ENCODE results near the gene CSMD2.

CSMD2 gene

DNA sequence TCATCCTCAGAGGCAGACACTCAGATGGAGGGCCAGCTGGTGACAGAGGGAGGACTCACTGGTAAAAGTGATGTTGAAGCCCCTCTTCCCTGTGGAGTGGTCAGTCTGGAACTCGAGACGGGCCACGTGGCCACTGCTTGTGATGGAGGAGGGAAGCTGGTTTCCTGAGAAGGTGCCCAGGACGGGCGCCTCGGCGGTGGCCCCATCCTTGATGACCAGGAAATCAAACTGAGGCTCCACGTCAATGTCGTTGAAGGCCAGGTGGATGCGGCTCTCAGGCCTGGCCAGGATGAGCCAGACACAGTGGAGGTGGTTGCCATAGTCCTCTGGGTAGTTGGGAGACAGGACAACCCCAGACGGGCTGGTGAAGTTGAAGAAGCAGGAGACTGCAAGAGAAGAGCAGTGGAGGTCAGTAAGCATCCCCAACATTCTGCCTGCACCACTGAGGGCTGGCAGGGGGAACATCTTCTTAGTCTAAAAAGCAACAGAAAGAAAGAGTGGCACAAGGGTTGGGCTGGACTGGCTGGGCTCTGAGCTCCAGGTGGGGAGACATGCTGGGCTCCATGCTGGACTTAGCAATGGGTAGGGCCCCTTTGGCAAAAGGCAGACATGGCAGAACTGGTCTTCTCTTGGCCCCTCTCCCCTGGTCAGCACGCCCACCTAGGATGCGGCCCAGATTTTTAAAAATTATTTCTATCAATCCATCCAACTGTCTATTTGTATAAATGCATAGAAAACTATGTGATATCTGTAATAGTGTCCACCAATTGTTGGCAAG, 421.6 kb downstream of the CSMD2 start:
- DNase-seq (ENCODE audit: low spot score), result no peak

DNA sequence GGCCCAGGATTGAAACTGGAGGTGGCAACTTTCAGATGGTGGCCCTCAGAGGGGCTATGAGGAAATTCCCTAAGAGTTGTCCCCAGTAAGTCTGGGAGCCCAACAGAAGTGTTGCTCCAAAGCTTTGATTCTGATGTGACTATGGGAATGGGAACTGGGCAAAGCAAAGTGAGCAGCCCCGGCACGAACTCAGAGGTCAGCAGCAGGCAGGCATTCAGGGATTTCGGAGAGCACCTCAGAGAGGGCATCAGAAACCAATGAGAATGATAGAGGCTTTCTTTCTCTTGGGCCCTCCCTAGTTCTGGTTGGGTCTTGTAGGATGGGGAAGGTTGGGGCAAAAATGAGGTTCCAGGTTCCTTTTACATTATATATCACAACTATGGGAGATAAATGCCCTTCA, 422.4 kb downstream of the CSMD2 start:
- no peak for DNase-seq (ENCODE audit: low spot score)

DNA sequence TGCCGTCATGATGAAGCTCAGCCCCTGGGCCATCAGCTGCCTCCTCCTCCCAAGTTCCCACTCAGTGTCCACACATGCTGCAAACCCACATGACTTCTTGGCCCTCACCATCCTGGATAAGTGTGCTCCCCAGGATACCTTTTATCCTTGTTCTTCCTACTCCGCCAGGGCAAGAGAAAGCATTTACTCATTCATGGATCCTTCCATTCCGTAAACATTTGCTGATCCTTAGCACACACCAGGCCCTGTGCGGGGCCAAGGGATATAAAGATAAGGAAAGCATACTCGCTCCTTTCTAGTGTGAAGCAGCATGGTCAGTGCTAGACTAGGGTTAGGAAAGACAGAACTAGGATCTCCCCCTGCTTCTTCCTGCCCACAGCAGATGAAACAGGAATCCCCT, 423.3 kb downstream of the CSMD2 start:
- DNase-seq (ENCODE audit: low spot score), result no peak

DNA sequence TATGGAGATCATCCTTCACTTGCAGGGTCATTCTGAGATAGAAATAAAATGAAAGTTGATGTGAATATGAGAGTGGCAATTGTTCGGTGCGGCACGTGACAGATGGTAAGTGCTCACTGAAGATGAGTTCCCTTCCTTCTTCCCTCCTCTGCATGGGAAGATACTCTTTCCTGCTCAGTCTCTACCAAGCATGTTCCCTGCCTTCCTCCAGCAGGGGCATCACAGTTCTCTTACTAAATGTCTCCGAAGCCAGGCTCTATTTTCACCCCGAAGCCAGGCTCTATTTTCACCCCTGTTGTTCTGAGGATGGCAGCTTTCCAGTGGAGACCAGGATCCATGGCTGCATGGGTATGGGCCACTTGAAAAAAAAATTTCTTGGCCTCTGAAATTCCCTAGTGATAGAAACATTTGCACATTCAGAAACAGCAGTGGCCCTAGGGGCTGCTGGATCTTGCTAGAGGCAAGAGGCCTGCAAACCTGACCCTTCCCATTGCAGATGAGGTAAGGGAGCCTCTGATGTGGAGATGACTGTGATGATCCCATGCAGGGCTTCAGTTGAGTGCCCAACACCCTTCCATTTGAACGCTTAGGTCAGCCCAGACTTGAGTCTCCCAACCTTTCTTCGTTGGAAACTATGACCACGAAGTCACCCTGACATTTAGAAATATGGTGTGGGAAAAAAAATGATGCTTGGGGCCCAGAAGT, 424.8 kb downstream of the CSMD2 start:
- DNase-seq (ENCODE audit: low spot score), result no peak

DNA sequence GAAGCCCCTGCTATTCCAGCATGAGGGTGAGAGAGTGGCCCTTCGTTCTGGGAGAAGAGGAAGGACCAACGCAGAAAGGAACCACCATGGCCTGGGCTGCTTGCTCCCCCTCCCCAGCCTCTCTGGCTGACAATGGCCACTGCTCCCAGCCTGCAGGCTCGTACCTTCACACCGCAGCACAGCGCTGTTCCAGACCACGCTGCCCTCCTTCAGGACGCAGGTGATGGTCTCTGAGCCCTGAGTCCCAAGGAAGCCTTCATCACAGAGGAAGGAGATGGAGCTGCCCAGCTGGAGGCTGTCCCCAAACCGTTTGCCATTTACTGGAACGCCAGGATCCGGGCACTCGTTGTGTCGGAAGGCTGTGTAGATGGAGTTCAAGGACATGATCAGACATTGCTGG, 426.1 kb downstream of the CSMD2 start:
- no peak for DNase-seq (ENCODE audit: low spot score)

DNA sequence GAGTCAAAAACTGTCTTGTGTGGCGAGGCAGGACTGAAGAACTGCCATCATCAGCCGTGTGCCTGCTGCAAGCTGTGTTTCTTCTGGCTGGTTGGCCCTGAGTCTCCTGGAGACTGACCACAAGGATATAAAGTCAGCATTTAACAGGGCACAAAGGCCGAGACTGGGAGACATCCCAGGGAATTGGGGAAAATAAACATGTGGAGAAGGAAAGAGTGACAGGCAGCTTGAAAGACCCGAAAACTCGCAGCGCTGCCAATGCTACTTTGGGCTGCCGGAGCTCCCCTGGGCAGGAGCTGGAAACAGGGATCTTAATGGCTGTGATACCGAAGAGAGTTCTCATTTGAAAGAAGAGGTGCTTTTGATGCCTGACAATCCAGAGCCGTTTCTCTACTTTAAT, 426.5 kb downstream of the CSMD2 start:
- no peak for DNase-seq (ENCODE audit: low spot score)

DNA sequence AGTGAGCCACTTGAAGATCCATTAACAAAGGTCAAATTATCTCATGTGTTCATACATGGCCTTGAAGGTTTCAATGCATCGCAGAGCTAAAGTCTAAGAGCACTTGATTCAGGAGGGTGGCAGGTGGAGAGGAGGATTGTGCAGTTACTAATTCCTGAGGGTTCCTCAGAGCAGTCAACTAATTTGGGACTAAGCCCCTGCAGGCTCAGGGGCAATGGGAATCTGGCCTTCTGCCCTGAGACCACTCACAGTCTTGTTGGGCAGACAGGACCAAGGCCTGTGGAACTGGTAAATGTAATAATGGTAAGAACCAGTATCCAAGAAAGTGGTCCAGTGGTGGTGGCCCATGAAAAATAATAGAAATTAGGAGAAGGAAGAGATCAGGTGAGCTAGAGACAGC, 428.5 kb downstream of the CSMD2 start:
- DNase-seq (ENCODE audit: low spot score), result no peak

DNA sequence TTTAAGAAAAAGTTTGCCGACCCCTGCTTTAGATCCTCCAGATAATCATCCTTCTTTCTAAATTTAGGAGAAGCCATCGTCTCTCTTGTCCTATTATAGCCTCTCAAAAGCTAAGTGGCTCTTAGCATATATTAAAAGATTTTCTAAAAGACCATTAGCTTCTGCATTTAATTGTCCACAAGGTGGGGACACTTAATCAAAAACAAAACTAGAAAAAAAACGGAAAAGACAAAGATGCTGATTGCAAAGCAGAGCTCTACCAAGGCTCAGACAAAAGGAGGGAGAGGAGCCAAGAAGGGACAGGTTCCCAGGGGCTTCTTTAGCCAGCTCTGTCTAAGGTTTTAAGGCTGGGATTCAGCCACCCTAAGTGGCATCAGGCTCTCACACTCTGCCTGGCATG, 429.4 kb downstream of the CSMD2 start:
- no peak for DNase-seq (ENCODE audit: low spot score)

DNA sequence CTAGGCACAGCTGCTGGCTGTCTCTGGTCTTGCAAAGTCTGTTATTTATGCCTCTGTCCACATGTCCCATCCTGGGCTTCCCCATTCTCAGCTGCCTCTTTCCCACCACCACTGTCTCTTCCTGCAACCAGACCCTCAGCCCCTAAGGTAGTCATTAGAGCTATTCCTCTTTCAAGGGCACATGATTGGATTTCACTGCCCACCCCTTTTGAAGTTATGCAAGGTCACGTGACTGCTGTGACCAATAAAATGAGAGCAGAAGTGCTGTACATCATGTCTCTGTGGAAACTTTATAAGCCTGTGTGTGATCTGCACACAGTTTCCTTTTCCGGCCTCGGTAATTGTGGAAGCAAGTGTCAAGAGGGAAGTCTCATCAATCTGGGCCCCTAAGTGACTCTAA, 437.7 kb downstream of the CSMD2 start:
- no peak for DNase-seq (ENCODE audit: low spot score)

DNA sequence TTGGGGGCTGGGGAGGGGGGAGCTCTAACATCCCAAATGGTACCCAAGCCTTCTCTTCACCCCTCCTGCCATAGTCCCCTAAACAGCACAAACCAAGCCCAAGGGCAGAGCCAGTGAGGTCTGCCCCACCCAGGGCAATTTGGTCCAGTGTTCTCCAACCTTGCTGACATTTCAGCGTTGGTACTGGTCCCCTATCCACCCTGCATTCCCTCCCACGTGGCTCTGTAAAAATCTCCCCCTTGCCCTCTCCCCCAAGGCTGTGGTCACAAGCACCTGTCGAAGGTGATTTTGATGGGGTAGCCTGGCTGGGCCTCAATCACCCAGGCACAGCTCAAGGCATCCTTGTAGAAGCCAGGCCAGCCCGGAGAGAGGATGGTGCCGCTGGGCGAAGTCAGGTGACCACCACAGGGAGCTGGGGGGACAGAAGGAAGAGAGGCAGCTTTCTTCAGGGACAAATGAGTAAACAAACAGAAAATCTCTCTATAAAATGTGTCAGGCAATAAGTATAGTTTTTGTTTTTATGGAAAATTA, 438.7 kb downstream of the CSMD2 start:
- no peak for DNase-seq (ENCODE audit: low spot score)

DNA sequence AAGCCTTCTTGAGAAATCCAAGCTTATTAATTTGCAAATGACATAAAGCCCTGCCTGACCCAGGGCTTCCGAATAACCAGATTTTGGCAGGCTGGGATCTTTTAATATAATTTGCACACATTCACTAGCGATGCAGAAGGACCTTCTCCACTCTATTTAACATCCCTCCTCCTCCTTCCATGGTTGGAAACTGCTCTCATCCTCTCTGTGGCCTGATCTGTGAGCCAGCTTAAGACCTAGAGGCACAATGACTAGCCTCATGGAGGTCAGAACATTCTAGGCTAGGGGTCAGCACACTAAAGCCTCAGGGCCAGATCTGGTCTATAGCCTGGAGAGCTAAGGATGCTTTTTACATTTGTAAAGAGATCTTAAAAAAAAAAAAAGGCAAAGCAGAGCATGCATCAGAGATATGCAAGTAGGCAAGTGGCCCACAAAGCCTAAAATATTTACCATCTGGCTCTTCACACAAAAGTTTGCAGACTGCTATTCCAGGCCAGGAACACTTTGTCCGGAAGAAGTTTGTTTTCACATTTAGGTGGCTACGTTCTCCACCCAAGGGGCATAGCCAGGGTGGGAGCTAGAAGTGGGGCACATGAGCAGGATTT, 439.4 kb downstream of the CSMD2 start:
- DNase-seq (ENCODE audit: low spot score), result no peak

DNA sequence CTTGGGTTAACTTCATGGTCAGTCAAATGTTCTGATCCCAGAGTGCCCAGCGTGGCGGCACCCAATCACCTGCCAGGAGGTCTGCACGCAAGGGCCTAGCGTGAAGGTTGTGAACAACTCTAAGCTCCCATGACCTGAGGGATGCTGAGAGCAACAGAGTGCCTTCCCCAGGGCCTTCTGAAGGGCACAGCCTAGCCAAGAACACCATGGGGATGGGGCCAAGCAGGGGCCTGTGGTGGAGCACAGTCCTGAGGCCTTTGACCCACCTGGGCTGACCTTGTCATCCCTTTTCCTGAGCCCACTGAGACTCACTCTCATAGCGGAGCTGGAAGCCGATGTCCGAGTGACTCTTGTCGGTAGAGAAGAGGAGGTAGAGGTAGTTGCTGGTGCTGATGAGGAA, 440.0 kb downstream of the CSMD2 start:
- no peak for DNase-seq (ENCODE audit: low spot score)

DNA sequence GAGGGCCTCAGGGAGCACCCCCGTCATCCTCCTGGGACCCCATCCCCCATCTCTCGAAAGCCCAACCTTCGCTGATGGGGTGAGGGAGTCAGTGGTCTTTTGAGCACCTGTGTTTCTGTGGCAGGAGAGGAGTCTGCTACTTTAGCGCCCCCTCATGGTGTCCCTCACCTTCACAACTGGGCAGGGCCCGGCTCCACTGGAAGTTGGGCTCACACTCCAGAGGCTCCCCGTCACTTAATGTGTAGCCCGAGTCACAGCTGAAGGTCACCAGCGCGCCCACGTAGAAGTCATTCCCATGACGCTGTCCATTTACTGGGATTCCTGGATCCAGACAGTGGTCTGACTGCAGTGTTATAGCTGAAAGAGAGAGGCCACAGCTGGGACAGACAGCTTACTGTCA, 440.7 kb downstream of the CSMD2 start:
- DNase-seq (ENCODE audit: low spot score), result no peak

DNA sequence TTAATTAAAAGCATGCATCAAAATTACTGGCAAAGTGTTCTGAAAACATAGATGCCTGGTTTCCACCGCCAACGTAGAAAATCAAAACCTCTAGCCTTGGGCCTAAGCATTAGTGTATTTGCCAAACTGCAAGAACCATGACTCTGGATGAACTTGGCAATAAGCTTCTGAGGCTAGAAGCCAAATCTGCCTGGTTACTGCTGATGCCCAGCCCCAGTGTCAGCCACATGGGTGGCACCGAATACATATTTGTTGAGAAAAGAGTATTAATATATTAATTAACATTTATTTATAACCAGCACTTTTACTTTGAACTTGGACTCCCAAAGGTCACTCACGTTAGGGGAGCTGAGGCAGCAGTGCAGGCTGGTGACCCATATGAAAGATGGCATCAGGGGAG, 441.8 kb downstream of the CSMD2 start:
- no peak for DNase-seq (ENCODE audit: low spot score)

DNA sequence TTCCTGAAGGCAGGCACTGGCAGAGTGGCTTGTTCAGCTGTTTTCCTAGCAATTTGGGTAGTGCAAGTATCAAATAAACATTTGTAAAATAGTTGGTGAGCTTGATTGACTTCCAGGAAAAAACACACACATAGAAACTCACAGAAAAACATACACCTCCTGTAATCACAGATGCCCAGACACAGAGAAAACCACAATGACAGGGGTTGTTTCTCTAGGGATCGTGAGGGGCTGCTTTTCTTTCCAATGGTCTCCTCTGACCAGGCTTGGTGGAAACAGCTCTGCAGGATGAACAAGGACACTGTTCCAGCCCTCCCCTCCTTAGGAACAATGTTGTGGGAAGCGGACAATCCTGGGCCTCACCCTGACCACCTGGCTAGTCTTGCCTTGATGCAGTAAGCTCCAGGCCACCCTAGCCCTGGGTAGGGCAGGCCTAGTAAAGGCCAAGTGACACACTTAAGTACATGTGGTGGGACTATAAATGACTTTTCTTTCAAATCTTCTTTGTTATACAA, 443.7 kb downstream of the CSMD2 start:
- DNase-seq (ENCODE audit: low spot score), result no peak

DNA sequence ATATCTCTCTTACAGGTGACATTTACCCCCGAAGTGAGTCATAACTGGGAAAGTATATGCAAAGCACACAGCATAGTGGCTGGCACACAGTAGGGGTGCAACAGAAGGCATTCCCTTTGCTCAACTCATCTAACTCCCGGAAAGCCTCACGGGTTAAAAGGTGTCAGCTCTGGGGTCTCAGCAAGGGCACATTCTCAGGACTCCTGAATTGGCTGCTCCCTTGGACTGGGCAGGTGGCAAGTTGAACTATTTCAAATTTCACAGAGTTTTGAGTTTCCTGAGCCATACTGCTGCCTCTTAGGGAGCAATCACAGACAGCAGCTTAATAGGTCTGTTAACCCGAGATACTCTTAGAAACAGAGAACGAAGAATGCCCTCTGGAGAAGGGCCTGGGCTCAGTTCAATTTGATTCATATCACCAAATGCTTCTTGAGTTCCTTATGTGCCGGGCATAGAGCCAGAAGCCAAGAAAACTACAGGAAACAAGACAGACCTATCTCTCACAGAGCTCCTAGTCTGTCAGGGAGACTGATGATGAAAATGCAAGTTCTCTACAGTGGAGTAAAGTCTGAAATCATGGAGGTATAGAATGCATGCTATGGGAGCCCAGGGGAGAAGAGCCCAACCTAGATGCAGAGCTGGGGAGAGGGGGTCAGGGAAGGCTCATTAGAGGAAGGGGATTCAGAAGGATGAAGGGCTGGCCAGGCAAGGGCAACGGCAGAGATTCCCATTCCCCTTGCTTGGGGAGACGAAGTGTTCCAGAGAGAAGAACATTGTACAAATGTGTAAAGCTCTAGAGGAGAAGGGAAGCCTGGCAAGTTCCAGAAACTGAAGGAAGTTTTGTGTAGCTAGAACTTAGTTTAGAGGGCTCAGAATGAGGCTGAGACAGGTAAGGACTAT, 445.0 kb downstream of the CSMD2 start:
- no peak for DNase-seq (ENCODE audit: low spot score)

DNA sequence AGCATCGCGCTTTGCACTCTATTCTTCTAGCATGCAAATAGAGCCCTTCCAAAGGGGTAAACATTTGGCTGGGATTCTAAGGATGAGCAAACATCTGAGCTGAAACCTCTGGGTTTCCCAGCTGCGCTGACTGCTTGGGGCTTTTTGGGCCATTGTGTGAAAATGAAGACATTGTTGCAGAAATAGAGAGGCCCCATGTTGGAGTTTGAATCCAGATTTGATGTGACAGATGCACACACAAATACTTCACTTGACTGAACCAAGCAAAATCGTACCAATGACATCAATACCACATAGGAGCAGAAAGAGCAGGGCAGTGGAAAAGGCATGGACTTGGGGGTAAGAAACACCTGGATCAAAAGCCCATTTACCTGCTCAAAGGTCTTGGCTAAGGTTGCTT, 445.7 kb downstream of the CSMD2 start:
- DNase-seq (ENCODE audit: low spot score), result no peak

DNA sequence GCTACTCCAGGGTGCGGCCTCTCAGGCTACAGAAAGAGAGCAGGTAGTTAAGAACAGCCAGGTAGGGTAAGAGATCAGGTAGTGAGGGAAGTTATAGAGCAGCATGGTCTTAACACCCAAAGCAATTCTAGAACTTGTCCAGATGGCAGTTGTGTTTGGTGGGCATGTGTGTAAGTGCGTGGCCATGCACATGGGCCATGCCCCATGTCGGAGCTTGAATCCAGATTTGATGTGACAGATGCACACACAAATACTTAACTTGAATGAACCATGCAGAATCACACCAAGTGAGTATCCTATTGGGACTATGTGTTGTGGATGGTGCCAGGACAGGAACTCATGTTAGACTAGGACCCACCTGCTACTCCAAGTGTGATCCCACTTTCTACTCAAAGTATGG, 446.8 kb downstream of the CSMD2 start:
- no peak for DNase-seq (ENCODE audit: low spot score)

DNA sequence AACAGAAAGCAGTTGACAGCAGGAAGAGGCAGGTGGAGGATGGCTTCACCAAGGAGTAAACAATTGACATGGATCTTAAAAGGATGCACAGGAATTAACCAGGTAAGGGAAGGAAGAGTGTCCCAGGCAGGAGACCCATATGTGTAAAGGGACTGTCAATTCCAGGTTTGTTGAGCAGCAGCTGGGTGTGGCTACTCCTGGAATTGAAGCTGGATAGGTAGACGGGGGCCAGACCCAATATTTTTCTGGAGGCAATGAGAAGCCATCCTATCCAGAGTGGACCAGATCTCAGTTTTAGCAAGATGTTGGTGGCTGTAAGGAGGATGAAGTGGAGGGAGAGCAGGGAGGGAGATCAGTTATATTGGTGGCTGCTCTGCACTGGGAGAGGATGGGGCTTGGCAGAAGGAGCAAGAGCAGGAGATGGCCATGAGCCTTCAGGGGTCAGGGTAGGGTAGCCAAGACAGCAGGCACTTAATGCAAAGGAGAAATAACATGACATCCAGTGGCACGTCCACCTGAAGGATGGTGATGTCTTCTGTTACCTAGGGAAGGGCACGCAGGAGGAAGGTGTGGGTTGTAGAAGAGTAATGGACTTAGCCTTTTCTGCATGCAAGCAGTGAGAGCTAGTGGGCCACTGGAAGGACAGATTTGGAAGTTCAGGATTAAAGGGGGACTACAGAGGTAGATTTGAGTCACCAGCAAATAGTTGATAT, 447.9 kb downstream of the CSMD2 start:
- no peak for DNase-seq (ENCODE audit: low spot score)

DNA sequence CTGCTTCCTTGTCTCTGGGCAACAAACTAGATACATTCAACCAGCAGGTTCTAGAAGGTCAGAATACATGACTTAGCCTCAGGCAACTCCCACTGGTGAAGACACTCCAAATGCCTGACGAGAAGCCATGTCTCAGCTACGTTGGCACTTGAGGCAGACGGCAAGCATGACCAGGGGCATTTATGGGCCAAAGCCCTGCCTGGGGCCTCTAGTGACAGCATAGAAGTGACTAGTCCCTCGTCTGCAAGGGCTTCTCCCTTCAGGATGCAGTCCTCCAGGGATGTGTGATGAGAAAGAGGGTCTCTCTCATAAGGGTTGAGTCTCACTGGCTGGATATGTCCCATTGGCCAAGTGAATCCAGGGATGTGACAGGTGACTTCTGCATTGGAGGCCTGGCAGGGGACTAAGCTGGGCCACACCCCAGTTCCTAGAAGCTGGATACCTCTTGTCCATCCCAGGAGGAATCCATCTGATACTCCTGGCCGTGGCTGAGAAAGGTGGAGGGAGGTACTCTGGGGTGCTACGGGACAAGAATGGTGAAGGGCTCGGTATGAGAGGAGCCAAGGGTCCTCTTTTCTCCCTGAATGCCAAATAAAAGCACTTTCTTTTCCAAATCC, 449.7 kb downstream of the CSMD2 start:
- DNase-seq (ENCODE audit: low spot score), result no peak

DNA sequence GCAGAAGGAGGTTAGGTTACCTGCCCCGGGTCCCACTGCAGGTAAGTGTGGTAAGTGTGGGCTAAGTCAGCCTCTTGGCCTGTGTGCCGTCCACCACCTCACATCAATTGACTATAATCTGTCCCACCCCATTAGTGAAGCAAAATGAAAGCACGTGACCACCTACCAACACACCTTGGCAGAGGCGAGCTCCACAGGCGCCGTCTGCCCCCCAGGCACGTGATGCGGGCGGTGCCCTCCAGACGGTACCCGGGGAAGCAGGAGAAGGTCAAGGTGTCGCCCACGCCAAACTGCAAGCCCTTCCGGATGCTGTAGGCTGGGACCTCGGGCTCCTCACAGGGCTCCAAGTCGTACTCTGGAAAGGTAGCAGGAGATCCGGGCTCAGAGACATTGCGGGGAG, 450.6 kb downstream of the CSMD2 start:
- DNase-seq (ENCODE audit: low spot score), result no peak
